RPMI8226 (cell line): ENCODE measurements around the gene KNSTRN.

ENCODE experiments used
- DNase-seq: peaks from one replicate; pipeline ENCODE4 v3.0.0-alpha.2; 2015

KNSTRN gene

GRCh38 chr15:40346579-40347558 is 35.7 kb upstream of the KNSTRN start:
- DNase-seq: no peak

DNA sequence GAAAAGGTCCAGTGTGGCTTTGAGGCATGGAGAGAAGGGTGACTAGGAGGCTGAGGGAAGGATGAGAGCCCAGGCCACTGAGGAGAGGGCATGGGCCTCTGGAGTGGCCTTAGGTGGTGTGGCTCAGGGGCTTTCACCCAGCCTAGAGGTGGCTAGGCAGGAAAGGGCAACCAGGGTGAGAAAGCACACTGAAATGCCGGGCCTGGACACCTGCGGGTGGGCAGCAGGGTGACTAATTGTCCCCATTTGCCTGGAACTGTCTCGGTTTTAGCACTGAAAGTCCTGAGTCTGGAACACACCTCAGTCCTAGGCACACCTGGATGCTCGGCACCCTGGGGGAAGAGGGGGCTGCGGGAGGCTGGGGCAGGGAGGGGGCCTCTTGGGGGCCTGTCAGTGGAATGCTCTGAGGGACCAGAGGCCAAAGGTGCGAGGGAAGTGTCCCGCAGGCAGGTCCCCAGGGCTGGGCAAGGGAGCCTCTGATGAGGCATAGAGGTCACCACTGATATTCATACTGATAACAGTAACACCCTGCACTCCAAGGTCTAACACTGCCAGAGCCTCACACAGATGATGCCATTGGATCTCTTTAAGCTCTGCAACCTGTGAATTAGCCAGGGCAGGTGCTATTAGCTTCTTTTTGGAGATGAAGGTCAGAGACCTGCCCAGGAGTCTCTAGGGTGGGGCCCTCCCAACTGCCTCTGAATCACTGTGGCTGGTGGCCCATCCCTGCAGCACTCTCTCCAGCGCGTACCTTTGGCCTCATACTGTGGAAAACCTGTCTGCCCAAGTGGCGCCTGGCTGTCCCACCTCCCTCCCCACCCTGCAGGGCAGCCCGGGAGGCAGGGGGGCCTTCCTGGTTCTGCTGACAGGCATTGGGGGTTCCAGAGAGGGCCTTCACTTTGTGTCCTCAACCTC is 34.7 kb upstream of the KNSTRN start:
- no peak for DNase-seq

DNA sequence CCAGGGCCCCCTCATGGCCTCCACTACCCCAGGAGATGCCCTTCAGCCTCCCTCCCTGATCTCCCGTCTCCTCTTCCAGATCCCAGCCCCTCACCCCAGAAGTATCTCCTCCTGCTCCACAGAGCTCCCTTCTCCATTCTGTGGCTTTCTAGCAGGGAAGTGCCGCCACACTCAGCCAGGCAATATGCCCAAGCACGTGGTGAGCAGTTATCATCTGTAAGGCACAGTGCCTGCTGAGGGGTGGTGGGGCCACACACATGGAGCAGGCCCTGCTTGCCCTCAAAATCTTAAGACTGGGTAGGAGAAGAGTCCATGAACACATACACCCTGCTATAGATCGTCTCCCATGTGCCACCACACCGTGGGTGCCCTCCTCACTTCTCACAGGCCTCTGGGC is 34.0 kb upstream of the KNSTRN start:
- no peak for DNase-seq

DNA sequence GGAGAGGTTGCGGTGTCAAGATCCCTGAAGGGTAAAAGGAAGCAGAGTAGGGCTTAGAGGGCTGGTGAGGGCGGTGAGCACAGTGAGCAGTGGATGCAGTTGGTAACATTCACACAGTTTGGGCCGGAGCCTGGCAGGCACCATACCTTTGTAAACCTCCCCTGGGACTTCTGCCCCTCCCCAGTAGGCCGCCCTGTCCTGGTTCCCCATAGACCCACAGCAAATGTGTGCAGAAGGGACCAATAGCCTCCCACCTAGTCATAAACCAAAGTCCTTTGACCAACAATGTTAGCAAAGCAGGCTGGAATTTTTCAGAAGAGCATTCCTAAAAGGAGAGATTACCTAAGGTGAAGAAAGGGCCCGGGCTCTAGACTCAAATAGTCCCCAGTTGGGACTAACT is 33.4 kb upstream of the KNSTRN start:
- no peak for DNase-seq

DNA sequence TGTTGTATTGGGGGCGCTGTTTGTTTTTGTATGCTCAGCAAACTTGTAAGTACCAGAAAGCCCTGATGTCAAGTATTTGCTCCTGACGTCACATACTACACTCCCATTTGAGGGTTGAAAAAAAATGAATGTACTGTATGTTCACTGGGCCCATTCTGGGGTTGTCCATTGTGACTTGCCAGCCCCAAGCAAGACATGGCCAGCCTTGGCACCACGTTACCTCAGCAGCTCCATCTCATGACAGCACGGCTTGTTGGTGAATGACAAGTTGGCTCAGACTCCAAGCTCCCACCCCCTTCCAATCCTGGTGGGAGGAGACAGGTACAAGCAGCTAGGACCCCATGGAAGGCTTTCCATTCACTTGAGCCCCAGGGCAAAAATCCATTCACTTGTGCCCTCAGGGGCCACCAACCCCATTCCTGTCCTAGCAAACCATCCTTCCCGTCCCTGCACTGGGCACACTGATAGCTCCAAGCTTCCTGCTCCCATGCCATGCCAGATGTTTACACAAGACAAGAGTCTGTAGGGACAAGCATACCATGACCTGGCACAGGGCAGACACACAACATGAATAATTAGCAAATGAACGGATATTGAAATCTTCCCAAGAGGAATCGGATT is 30.1 kb upstream of the KNSTRN start:
- DNase-seq: no peak

DNA sequence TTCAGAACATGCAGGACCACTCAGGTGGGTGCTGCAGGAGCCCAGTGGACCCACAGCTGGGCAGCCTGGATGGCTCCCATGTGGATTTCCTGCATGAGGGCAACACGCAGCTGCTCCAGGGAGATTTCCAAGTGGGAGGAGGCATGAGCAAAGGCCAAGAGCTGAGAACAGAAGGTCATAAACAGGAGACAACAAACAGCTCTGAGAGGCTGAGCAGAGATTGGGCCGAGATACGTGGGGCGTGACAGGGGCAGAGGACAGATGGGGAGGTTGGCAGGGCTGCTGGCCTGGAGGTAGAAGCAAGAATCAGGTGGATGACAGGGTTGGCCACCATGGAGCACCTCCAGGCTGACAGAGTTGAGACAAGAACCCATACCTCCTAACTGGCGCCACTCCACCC is 28.8 kb upstream of the KNSTRN start:
- no peak for DNase-seq

GRCh38 chr15:40354408-40355171 is 27.9 kb upstream of the KNSTRN start:
- peak; percentile 51 for DNase-seq

DNA sequence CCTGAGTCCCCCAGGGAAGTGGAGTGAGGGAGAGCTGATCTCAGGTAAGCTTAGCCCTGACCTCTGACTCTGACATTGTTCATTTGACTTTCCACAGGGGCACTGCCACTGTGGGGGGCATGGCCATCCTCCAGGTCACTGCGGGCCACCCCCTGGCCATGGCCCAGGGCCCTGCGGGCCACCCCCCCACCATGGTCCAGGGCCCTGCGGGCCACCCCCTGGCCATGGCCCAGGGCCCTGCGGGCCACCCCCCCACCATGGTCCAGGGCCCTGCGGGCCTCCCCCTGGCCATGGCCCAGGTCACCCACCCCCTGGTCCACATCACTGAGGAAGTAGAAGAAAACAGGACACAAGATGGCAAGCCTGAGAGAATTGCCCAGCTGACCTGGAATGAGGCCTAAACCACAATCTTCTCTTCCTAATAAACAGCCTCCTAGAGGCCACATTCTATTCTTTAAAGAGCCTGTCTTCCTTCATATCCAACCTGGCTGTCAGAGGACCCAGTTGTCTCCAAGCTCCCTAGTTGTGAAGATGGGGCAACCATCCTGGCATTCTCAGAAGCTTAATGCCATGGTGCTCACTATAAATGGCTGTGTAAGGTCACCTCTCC is 26.4 kb upstream of the KNSTRN start:
- DNase-seq: no peak

DNA sequence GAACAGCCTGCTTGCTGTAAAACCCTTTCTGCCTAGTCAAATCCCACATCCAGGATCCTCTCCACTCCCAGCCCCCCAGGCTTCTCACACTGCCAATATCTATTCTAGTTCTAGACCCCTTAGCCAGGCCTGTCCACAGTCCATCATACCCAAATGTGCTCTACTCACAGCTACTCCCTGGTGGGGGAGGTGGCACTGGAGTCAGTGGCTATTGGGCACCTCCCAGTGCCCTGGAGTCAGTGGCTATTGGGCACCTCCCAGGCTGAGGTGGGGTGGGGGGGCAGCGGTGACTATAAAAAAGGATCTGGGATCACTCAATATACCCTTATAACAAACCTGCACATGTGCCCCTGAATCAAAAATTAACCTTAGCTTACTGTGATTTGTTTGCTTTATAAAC is 25.3 kb upstream of the KNSTRN start:
- no peak for DNase-seq

DNA sequence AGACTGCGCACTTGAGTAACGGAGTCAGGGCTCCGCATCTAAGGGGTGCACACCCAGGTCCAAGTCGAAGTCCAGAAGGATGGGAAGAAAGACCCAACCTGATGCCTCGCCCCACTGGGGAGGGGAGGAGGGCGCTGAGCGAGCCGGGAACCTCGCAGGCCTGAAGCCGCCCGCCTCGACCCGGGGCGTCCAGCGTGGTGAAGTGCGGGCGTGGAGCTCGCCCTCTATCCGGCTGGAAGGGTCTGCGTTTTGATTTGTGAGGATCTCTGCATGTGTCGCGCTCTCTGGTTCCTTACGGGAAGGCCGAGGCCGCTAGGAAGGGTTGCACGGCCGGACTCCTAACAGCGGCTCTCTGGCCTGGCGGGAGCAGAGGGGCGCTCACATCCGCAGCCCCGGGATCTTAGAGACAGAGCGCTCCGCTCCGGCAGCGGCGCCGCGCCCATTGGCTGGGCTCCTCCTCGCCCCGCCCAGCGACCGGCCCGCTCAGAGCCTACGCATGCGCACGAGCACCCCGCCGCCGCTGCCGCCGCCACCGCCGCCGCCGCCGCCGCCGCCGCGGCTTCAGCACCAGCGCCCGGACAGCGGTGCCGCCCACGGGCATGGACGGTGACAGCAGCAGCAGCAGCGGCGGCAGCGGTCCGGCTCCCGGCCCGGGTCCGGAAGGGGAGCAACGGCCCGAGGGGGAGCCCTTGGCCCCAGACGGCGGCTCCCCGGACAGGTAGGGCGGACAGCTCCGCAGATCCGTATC is 24.6 kb upstream of the KNSTRN start, which contains the start of gene DISP2:
Gene DISP2 (plus strand): TSS at position 497 of the 748 bp plus-strand sequence. CDS start 103 bp downstream, at position 600.
- DNase-seq: peak; percentile 84

- peak; percentile 66 for DNase-seq
Measured at GRCh38 chr15:40358471-40359353, 23.8 kb upstream of the KNSTRN start.

DNA sequence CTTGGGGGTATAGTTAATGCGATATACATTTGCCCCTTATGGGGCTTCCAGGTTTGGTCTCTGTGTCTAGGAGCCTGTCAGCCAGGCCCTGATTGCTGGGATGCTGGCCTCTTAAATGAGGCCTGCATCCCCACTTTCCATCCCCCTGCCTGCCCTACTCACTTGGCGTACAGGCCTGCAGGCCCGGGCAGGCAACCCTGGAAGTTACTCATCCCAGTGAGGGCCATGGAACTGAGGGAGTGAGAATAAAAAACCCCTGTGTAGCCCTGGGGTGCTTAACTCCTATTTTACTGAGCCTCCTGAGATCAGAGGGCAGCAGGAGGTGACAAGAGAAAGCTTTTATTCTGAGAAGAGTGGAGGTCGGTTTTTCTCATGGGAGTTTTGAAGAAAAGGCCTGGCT is 22.5 kb upstream of the KNSTRN start:
- DNase-seq: no peak

DNA sequence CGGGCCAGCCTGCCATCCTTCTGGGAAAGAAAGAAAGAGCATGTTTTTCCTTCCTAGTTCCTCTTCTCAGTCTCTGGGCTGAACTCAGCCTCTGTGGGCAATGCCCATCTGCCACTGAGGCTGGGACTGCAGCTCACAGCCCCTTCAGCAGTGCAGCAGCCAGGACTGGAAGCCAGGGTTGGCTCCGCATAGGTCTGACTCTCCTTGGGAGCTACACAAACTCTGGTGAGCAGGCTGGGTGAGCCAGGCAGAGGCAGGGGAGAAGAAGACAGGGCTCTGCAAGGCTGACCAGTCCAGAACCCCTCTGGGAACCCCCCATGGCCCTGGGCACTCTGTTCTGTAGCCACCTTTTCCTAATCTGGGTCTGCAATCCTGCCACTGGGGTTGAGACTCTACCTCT is 20.9 kb upstream of the KNSTRN start:
- DNase-seq: no peak

- DNase-seq: no peak
Measured at GRCh38 chr15:40363611-40364010, 18.9 kb upstream of the KNSTRN start.

DNA sequence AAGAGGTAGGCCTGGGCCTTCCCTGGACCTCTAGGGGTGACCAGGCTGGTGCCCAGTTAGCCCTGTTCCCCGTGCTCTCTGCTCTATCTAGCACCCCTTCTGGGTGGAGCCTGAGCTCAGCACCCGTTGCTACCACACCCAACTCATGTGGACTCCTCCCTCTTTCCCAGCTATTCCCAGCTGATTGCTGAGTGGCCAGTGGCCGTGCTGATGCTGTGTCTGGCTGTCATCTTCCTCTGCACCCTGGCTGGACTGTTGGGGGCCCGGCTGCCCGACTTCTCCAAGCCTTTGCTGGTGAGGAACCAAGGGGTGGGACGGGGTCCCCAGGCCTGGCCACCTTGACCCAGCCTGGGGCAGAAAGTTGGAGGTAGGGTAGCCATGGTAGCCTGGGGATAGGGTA is 18.3 kb upstream of the KNSTRN start:
- no peak for DNase-seq

- no peak for DNase-seq
Measured at GRCh38 chr15:40365016-40365415, 17.5 kb upstream of the KNSTRN start.

GRCh38 chr15:40365624-40366456 is 16.7 kb upstream of the KNSTRN start:
- no peak for DNase-seq

- DNase-seq: no peak
Measured at GRCh38 chr15:40366457-40367370, 15.8 kb upstream of the KNSTRN start.
